Esophagus squamous epithelium (tissue), 5 donors: ENCODE data around the gene UBAC2. TPM values are rescaled to one million over a fixed set of nuclear protein-coding genes. Genes with fewer than 3 reads are reported as not detected.

Experiments
- DNase-seq: peaks from one replicate; lab custom pipeline; 2025; lab: John Stamatoyannopoulos, UW
- H3K27ac ChIP-seq, 4 donors: fragments of 200-600 bp; sonication (generic); one replicate each; pipeline ENCODE4 v1.5.1; 2016 to 2019; ENCODE audit warnings: mild to moderate bottlenecking in 1 of 4
- H3K27me3 ChIP-seq, 4 donors: fragments of 200-600 bp; sonication (generic); 1 replicate in 3 of 4; 2 replicates in 1 of 4; pipeline versions ENCODE4 v1.5.1 to v1.6.0; 2017 to 2021; ENCODE audit warnings: antibody characterized with exemption in 1 of 4
- H3K36me3 ChIP-seq, 3 donors: fragments of 200-600 bp; sonication (generic); one replicate each; pipeline ENCODE4 v1.5.1; 2016 to 2019
- H3K4me1 ChIP-seq, 3 donors: fragments of 200-600 bp; sonication (generic); one replicate each; pipeline ENCODE4 v1.5.1; 2017 to 2019
- H3K4me3 ChIP-seq, 4 donors: fragments of 200-600 bp; sonication (generic); 1 replicate in 3 of 4; 2 replicates in 1 of 4; pipeline ENCODE4 v1.5.1; 2016 to 2019; ENCODE audit warnings: mild to moderate bottlenecking in 2 of 4, moderate library complexity in 1 of 4
- H3K9me3 ChIP-seq, 3 donors: fragments of 200-600 bp; sonication (generic); one replicate each; pipeline ENCODE4 v1.5.1; 2016 to 2019
- POLR2A ChIP-seq, 4 donors: fragments of 450-650 bp; IDR thresholded peaks; one replicate each; pipeline ENCODE4 v1.6.1; 2017; ENCODE audit warnings: antibody characterized with exemption in 4 of 4, mild to moderate bottlenecking in 4 of 4, moderate library complexity in 3 of 4
- WGBS, 2 donors: methylation state at CpG; one replicate each; pipeline ENCODE4 v1.1.5; 2018; 5-methylcytosine and 5-hydroxymethylcytosine counted together
- intact Hi-C: fragments of 100-400 bp; cut with DNase I; formaldehyde crosslinking; loops from one replicate; pipeline ENCODE4 v1.15.0; 2022
- total RNA-seq, 4 donors: library from RNA; depleted of rRNA; stranded (reverse); fragments of >200 nt; gene quantifications; one replicate each; pipeline ENCODE4 v1.1.0, GENCODE V29; 2016
- TF ChIP-seq, protein P1 (sequence below), 6 experiments: fragments of 450-650 bp in 4 of 6; fragments of 200-600 bp in 2 of 6; sonication (generic) in 2 of 6; IDR thresholded peaks; one replicate each; pipeline ENCODE4 v1.5.1; 2016 to 2019; ENCODE audit warnings: antibody characterized with exemption in 6 of 6, mild to moderate bottlenecking in 4 of 6, moderate library complexity in 4 of 6
- donor health status: DM: yes; HTN: yes; CAD: no.

Gene UBAC2
- total RNA-seq, 4 donors from 2014 or later = 60.8 to 84.6 (median 75.0) TPM

DNA sequence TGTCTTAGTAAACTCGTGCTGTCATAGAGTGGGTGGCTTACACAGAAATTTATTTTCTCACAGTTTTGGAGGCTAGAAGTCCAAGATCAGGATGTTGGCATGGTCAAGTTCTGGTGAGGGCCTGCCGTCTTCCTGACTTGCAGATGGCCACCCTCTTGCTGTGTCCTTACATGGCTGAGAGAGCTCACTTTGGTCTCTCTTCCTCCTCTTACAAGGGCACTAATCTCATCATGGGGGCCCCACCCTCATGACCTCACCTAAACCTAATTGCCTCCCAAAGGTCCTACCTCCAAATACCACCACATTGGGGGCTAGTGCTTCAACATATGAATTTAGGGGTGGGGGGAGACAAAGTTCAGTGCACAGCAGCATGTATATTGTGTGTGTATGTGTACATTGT lies 71.8 kb downstream of the UBAC2 start:
- TF ChIP-seq, protein P1, sequence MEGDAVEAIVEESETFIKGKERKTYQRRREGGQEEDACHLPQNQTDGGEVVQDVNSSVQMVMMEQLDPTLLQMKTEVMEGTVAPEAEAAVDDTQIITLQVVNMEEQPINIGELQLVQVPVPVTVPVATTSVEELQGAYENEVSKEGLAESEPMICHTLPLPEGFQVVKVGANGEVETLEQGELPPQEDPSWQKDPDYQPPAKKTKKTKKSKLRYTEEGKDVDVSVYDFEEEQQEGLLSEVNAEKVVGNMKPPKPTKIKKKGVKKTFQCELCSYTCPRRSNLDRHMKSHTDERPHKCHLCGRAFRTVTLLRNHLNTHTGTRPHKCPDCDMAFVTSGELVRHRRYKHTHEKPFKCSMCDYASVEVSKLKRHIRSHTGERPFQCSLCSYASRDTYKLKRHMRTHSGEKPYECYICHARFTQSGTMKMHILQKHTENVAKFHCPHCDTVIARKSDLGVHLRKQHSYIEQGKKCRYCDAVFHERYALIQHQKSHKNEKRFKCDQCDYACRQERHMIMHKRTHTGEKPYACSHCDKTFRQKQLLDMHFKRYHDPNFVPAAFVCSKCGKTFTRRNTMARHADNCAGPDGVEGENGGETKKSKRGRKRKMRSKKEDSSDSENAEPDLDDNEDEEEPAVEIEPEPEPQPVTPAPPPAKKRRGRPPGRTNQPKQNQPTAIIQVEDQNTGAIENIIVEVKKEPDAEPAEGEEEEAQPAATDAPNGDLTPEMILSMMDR (IDR thresholded peaks at IDR 0.05) = no peak
- no peak for TF ChIP-seq POLR2A (IDR thresholded peaks at IDR 0.05)
- intact Hi-C loops = loop anchor here (5.0 kb wide), 1 partner anchor 165 kb away; no protein-coding TSS in a partner anchor
- WGBS, 2 donors = 100% methylated on average over 2 of the region's 2 CpGs

DNA sequence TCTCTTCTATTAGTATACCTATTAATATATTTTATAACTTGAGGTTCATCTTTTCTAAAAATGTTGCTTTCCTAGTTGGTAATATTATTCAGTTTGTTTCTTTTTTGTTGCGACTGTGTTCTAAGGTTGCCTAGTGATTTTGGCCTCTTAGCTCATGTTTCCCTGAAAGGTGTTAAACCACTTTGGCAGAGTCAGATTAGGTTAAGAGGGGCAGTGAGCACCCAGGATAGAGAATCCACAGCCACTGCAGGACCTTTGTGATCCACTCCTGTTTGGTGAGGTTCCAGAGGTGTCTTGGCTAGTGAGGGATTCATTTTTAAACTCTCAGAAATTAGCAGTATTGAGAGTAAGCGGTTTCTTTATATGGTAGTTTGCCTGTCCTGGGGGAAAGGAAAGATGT lies 72.5 kb downstream of the UBAC2 start:
- Histone ChIP-seq H3K9me3 (peaks cover 0 to 7% (median 4%) of the 10 kb centered on the region in 3 donors), H3K27me3 (no peaks in the 10 kb centered on the region), H3K27ac (peak overlapping the region in 1 of 4 donors; percentile 9), H3K4me1 (peaks cover 0 to 7% (median 0%) of the 10 kb centered on the region in 3 donors), H3K36me3 (peaks cover 0 to 11% (median 0%) of the 10 kb centered on the region in 3 donors), H3K4me3 (no peak overlapping the region)
- TF ChIP-seq, protein P1 (IDR thresholded peaks at IDR 0.05) = no peak
- no peak for TF ChIP-seq POLR2A (IDR thresholded peaks at IDR 0.05)
- intact Hi-C loops = loop anchor here (5.0 kb wide), 1 partner anchor 164 kb away; no protein-coding TSS in a partner anchor
- 92 to 94% methylated on average over 2 of the region's 2 CpGs for WGBS, 2 donors
- DNase-seq = no peak

More for the DNA sequence above, 71.8 kb downstream of the UBAC2 start:
- peak overlapping the region in 1 of 4 donors; percentile 4 for H3K27ac ChIP-seq
- H3K27me3 ChIP-seq = no peaks in the 10 kb centered on the region
- H3K9me3 ChIP-seq = peaks cover 0 to 7% (median 4%) of the 10 kb centered on the region in 3 donors
- no peak for DNase-seq
- peaks cover 0 to 17% (median 4%) of the 10 kb centered on the region in 3 donors for H3K36me3 ChIP-seq
- peaks cover 0 to 7% (median 0%) of the 10 kb centered on the region in 3 donors for H3K4me1 ChIP-seq
- no peak overlapping the region for H3K4me3 ChIP-seq

DNA sequence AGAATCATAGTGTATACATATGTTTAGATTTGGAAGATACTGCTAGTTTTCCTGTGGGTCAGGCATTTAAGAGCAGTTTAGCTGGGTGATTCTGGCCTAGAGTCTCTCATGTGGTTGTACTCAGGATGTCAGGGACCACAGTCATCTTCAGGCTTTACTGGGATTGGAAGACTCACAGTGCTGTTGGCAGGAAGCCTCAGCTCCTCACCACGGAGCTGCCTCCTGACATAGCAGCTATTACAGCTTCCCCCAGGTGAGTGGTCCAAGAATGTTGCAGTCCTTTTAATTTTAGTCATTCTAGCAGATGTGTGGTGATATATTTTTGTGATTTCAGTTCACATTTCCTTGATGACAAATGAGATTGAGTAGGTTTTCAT lies 74.4 kb downstream of the UBAC2 start:
- Histone ChIP-seq H3K27me3 (no peaks in the 10 kb centered on the region), H3K9me3 (peaks cover 0 to 7% (median 4%) of the 10 kb centered on the region in 3 donors), H3K4me3 (no peak overlapping the region), H3K4me1 (peaks cover 0 to 19% (median 2%) of the 10 kb centered on the region in 3 donors), H3K36me3 (peaks cover 0 to 9% (median 0%) of the 10 kb centered on the region in 3 donors), H3K27ac (no peak overlapping the region)
- 20 to 21% methylated on average over 1 of the region's 1 CpG for WGBS, 2 donors
- intact Hi-C loops = no loop called here
- no peak for TF ChIP-seq POLR2A (IDR thresholded peaks at IDR 0.05)
- TF ChIP-seq, protein P1 (IDR thresholded peaks at IDR 0.05) = no peak
- no peak for DNase-seq

DNA sequence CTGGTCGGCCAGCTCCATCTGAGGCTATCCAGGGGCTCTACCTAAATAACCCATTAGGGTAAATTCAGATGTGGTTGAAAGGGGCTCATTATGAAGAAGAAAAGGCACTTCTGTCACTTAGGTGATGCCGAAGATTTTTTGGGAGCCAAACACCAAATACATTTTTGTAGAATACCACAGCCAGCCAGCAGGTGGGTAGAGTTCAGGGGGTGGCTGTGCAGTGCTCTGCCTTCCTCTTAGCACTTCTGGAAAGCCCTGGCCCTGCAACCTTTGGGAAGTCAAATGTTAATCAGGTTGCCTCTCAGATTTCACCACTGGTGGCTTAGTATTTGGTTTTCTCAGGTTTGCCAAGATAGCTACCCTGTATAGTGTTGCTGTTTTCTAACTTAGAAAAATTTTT lies 76.1 kb downstream of the UBAC2 start:
- Histone ChIP-seq H3K27me3 (no peaks in the 10 kb centered on the region), H3K4me3 (no peak overlapping the region), H3K9me3 (peaks cover 0 to 7% (median 4%) of the 10 kb centered on the region in 3 donors), H3K4me1 (peaks cover 0 to 32% (median 6%) of the 10 kb centered on the region in 3 donors), H3K36me3 (peaks cover 0 to 14% (median 0%) of the 10 kb centered on the region in 3 donors), H3K27ac (no peak overlapping the region)
- no peak for TF ChIP-seq POLR2A (IDR thresholded peaks at IDR 0.05)
- TF ChIP-seq, protein P1 (IDR thresholded peaks at IDR 0.05) = peak in 1 of 6 experiments; percentile 8
- intact Hi-C loops = no loop called here
- 69 to 100% methylated on average over 1 to 2 of the region's 2 CpGs for WGBS, 2 donors
- no peak for DNase-seq

DNA sequence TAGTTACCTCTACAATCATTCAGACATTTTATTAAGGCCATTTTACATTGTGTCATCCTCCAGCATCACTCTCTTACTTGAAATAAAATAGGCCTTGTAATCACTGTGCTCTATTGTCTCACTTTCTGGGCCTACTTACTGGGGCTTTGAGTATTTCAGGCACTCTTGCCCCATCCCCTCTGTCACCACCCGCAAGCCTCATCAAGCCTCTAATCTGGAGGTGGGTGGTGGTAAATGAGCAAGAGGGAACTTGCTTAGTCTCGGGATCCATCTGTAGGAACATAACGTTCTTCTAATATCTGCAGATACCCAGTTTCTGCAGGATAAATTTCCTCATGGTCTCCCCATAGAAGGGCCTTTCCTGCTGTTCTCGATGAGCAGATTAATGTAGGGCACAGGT lies 77.0 kb downstream of the UBAC2 start:
- no peak for DNase-seq
- H3K4me3 ChIP-seq = no peak overlapping the region
- H3K27ac ChIP-seq = no peak overlapping the region
- TF ChIP-seq, protein P1 (IDR thresholded peaks at IDR 0.05) = no peak
- no peak for TF ChIP-seq POLR2A (IDR thresholded peaks at IDR 0.05)
- H3K4me1 ChIP-seq = peaks cover 0 to 41% (median 9%) of the 10 kb centered on the region in 3 donors
- 54 to 67% methylated on average over 4 of the region's 4 CpGs for WGBS, 2 donors
- no peaks in the 10 kb centered on the region for H3K27me3 ChIP-seq
- peaks cover 0 to under 1% (median under 1%) of the 10 kb centered on the region in 3 donors for H3K9me3 ChIP-seq
- intact Hi-C loops = no loop called here
- peaks cover 0 to 5% (median 0%) of the 10 kb centered on the region in 3 donors for H3K36me3 ChIP-seq
